SJSA1 (cell line): ENCODE results near the gene DNAI1. TPM values are rescaled to one million over a fixed set of nuclear protein-coding genes. Genes with fewer than 3 reads are reported as not detected.
"Not testable (repeated sequence)": the region's sequence is repeated elsewhere in the genome, so short reads cannot be mapped to it uniquely, and the experiment has no call there.

ENCODE experiments used
- DNase-seq, 2 experiments: peaks; one replicate each; pipeline ENCODE4 v3.0.0-alpha.2; 2015 to 2020; ENCODE audit warnings: low spot score in 2 of 2, low read depth in 1 of 2
- H3K27ac ChIP-seq: fragments of 250-450 bp; sonication (Bioruptor Pico); 2 replicates; pipeline ENCODE4 v1.5.1; 2020; ENCODE audit warnings: mild to moderate bottlenecking, moderate library complexity
- H3K27me3 ChIP-seq: fragments of 250-450 bp; sonication (Bioruptor Pico); replicated peaks from 2 replicates; pipeline ENCODE4 v1.5.1; 2020; ENCODE audit warnings: mild to moderate bottlenecking, moderate library complexity
- H3K36me3 ChIP-seq: fragments of 250-450 bp; sonication (Bioruptor Pico); 2 replicates; pipeline ENCODE4 v1.5.1; 2020; ENCODE audit warnings: mild to moderate bottlenecking
- H3K4me1 ChIP-seq: fragments of 250-450 bp; sonication (Bioruptor Pico); replicated peaks from 2 replicates; pipeline ENCODE4 v1.6.1; 2021; ENCODE audit warnings: mild to moderate bottlenecking
- H3K4me3 ChIP-seq: fragments of 250-450 bp; sonication (Bioruptor Pico); 2 replicates; pipeline ENCODE4 v1.5.1; 2020; ENCODE audit warnings: mild to moderate bottlenecking
- H3K9me3 ChIP-seq: fragments of 250-450 bp; sonication (Bioruptor Pico); replicated peaks from 2 replicates; pipeline ENCODE4 v1.5.1; 2020; ENCODE audit warnings: mild to moderate bottlenecking
- total RNA-seq: library from RNA; depleted of rRNA; stranded (reverse); fragments of >200 nt; shearing (Covaris generic); gene quantifications from 2 replicates; pipeline ENCODE4 v1.2.3, GENCODE V29; 2014; rRNA removed

Gene DNAI1
- total RNA-seq = not detected in 2 replicates

DNA sequence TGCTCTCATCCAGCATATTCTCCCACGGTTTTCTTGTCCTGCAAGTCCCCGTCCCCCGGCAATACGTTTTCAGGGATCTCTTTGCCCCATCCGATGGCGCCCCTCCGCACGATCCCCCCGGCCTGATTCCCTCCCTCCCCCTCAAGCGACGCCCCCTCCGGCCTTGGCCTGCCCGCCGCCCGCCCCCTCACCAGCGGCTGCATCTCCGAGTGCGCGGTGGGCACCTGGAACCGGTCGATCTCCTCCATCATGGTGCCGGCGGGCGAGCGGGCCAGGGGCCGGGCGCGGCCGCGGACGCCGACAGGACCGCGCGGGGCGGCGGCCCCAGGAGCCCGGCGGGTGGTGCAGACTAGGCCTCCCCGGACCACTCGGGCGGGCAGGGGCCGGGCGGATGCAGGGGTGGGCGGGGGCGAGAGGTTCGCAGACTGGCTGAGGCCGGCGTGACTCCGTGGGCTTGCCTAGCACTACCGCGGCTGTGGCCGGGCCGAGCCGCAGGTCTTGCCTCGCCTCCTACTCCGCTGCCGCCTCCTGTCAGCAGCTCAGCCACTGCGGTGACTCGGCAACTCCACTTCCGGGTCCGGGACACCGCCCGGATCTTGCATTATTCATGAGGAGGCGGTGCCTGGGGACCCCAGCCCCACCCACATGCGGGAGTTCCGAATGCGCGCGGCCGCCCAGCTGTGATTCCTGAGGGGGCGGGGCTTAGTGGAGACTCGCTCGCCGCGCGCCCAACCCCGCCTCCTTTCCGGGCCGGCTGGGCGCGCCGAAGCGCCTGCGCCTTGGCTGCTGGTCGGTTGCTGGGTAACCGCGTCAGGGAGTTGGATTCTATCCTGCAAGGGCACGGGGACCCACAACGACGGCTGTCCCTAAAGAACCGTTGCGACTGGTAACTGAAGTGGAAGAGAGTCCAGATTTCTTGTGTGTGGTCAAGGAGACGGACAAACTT lies at the start of gene DNAI1, which contains the start of gene FAM219A:
Gene DNAI1 (plus strand): TSS at position 793 of the 946 bp plus-strand sequence. CDS start 201 bp downstream, outside the sequence.
Gene FAM219A (minus strand): TSS at position 558 of the 946 bp plus-strand sequence. CDS start 307 bp downstream, at position 251.
- peaks cover 10% of the 10 kb centered on the region for H3K4me1 ChIP-seq
- peak within 1 kb of the TSS; percentile 67 for H3K27ac ChIP-seq
- H3K27me3 ChIP-seq = no peaks in the 10 kb centered on the region
- no peaks in the 10 kb centered on the region for H3K36me3 ChIP-seq
- H3K9me3 ChIP-seq = no peaks in the 10 kb centered on the region
- peak within 1 kb of the TSS; percentile 61 for H3K4me3 ChIP-seq
- DNase-seq = peak; percentile 93 to 95

DNA sequence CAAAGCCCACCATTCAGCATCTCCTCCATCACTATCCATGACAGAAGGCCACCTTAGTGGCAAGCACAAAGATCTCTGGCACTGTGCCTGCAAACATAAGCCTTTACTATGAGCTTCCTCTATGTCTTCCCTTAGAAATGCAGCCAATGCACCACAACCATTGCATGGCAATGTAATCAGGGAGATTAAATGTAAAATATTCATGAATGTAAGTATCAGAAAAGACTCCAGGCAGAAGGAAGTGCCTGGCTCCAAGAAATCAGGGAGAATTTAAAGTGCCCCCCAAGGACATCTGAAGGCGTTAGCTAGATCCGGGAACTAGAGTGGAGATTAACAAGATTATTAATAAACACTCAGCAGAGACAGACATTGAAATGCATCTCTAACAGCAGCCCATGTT lies 49.5 kb upstream of the DNAI1 start:
- H3K27ac ChIP-seq = no peak overlapping the region
- no peak overlapping the region for H3K4me3 ChIP-seq
- H3K9me3 ChIP-seq = no peaks in the 10 kb centered on the region
- H3K36me3 ChIP-seq = no peaks in the 10 kb centered on the region
- no peaks in the 10 kb centered on the region for H3K27me3 ChIP-seq
- no peak for DNase-seq
- H3K4me1 ChIP-seq = no peaks in the 10 kb centered on the region

DNA sequence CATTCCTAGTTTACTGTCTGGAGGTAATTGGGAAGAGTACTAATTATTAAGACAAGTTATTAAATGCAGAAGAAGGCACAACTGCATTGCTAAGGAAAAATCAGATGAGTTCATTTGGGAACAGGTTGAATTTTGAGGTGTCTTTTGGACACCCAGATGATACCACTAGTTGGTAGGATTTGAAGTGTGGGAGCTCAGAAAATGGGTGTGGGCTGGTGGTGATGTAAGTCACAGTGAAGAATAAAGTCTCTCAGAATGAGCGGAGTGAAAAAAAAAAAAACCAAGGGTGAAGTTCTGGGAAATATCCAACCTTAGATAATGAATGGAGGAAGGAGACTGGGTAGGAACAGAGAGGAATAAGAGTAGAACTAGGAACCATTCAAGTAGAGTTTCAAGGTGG lies 46.3 kb upstream of the DNAI1 start:
- Histone ChIP-seq H3K36me3 (no peaks in the 10 kb centered on the region), H3K4me3 (no peak overlapping the region), H3K27me3 (no peaks in the 10 kb centered on the region), H3K27ac (no peak overlapping the region), H3K9me3 (no peaks in the 10 kb centered on the region), H3K4me1 (no peaks in the 10 kb centered on the region)
- DNase-seq = no peak

DNA sequence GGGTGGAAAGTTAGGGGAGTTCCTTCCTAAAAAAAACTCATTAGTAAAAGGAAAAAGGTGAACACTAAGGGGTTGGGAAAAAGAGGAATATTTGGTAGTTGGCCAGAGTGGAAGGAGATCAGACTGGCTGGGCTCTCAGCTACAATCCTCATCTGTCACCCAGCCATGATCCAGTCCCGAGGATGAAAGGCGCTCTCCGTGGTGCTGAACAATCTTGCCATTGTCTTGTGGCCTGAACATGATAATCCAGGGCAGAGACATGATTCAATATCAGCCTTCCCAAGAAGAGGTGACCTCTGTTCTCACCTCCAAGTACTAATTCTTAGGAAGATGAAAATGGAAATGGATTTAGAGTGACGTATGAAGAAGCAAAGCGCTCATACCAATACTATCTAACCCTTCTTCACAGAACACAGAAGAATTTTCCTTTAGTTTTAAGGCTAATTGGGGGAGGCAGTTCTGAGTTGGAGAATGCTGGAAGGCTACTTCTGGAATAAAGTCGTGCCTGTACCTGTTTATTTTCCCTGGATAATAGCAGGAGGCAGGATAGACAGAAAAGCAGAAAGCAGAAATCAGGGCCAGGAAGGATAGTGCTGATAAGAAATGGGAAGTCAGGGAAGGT lies 45.3 kb upstream of the DNAI1 start:
- DNase-seq = peak in 1 of 2 experiments; percentile 45
- Histone ChIP-seq H3K36me3 (no peaks in the 10 kb centered on the region), H3K4me3 (no peak overlapping the region), H3K4me1 (no peaks in the 10 kb centered on the region), H3K27ac (no peak overlapping the region), H3K27me3 (no peaks in the 10 kb centered on the region), H3K9me3 (no peaks in the 10 kb centered on the region)

DNA sequence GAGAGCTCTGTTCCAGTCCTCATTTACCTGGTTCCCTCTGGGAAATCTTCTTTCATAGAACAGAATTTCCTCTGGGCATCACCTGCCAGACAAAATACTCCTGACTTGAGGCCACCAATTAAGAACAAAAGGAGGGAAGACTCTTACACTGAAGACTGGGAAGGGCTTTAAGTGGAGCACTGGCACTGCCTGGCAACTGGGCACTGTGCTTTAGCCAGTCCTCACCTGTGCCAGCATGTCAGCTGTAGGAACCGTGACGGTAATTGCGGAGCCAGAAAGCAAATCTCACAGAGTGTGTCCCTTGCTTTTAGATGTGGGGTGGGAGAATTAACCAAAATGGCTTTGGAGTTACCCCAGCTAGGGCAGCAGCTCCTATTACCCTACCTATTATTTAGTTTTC lies 40.9 kb upstream of the DNAI1 start:
- Histone ChIP-seq H3K4me1 (no peaks in the 10 kb centered on the region), H3K9me3 (no peaks in the 10 kb centered on the region), H3K36me3 (no peaks in the 10 kb centered on the region), H3K27ac (no peak overlapping the region), H3K4me3 (no peak overlapping the region), H3K27me3 (no peaks in the 10 kb centered on the region)
- DNase-seq = no peak

DNA sequence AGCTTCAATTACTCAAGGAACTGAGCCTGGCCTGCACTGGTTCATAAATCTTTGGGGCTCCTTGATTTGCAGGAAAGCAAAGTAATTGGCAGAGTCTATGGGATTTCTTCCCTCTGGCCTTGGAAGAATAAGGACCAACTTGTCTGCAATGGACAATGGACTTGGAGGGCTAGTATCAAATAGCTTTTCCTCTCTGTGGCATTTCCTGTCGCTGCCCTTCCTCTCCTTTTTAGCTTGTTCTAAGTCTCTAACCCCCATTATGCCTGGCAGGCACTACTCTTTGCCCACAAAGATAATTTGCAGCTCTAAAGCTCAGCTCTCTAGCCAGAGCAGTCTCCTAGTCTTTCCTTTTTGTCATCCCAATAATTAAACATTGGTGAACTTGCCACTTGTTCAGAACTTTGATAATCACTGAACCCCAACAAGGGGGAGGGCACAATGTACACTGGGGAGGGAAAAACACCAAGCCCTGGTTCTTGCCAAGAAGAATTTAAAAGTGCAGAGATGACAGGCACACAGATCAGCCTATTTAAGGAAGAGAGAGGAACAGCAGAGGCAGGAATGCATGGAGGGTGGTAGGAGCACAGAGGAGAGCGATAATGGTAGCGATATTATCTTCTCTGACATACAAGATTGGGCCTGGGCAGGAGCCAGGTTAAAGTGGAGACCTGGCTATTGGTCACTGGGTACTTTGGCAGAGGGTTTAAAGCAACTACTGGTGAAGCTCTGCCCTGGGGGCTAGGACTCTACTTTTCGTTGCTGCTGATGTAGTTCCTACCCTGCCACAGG lies 38.7 kb upstream of the DNAI1 start:
- DNase-seq = no peak
- no peaks in the 10 kb centered on the region for H3K4me1 ChIP-seq
- no peaks in the 10 kb centered on the region for H3K9me3 ChIP-seq
- no peaks in the 10 kb centered on the region for H3K36me3 ChIP-seq
- no peaks in the 10 kb centered on the region for H3K27me3 ChIP-seq
- H3K27ac ChIP-seq = no peak overlapping the region
- H3K4me3 ChIP-seq = no peak overlapping the region

DNA sequence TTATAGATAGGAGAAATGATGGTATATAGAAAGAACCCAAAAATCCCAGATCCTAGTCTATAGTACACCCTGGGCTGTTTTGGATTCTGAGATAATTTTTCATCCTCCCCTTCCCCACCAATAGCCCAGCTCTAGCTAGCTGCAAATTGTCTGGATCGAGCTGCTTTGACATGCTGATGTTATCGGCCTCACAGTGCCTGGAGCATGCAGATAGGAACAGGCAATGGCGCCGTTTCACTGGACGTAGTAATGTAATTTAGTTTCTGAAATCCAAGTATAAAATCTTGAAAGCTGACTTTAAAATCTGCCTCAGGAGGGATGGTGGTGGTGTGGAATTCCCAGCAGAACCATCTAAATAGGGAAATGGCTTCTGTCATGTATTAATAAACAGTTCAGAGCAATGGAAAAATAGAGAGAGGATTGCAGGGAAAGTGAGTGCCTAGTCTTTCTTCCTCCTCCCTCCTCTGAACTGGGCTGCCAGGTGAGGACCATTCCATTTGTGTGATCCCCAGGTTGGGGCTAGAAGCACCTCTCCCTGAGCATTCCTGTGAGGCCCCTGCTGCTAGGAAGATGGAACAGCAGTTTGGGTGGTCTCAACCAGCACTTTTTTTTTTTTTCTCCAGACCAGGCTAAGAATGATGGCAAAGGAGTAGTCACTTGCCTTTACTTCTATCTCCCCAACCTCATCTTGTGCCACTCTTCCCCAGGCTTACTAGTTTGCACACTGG lies 32.1 kb upstream of the DNAI1 start:
- no peak overlapping the region for H3K4me3 ChIP-seq
- no peaks in the 10 kb centered on the region for H3K27me3 ChIP-seq
- no peaks in the 10 kb centered on the region for H3K9me3 ChIP-seq
- no peak for DNase-seq
- H3K4me1 ChIP-seq = no peaks in the 10 kb centered on the region
- H3K36me3 ChIP-seq = no peaks in the 10 kb centered on the region
- no peak overlapping the region for H3K27ac ChIP-seq

DNA sequence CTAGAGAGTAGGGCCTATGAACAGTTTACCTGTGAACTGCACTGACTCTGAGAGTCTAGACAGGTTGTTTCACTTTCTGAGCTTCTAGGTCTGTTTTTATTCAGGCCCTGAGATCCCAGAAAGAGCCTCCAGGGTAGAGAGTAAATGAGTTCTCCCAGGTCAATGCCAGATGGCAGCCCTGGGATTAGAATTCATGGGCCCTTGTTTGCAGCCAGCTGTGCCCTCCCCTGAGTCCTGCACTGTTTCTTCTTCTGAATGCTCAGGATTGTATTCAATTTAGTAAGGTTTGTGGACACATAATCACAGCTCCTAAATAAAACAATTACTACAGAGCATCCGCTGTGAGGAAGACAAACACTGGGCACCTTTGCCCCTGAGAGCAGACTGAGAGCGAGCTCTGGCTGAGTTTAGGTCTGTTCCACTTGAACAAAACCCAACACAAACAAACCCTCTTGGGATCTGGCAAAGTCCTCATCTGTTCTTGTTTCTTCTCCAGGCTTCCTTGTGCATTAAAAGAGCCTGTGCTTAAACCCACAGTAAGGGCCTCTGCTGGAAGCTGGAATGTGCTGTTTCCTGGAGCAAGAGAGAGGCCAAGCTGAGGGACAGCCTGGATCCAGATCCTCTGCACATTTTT lies 30.2 kb upstream of the DNAI1 start:
- DNase-seq = no peak
- no peaks in the 10 kb centered on the region for H3K36me3 ChIP-seq
- no peak overlapping the region for H3K27ac ChIP-seq

DNA sequence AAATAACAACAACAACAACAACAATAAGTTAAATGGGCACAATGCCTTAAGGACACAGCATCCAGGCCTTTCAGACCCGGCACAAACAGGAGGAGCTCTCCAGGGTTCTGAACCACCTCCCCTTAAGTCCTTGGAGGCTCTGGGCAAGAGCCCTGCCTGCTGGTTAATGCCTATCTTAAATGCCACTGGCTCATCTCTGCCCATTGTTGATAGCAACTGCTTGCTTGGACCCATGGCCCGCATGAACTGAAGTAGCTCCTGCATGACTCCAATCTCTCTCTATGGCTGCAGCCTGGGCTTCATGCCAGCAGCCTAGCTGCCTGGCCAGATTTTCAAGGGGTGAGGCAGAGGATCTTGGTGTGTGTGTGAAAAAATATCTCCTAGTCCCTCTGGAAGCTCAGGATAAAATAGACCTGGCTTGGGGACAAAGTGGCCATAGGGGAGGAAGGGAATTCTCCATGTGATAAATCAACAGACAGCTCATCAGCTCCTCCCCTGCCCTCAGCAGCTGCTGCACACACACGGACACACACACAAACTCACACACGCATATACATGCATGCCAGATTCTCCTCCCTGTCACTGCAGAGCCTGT lies 27.7 kb upstream of the DNAI1 start:
- Histone ChIP-seq H3K27ac (no peak overlapping the region), H3K4me3 (no peak overlapping the region), H3K9me3 (no peaks in the 10 kb centered on the region), H3K27me3 (no peaks in the 10 kb centered on the region), H3K36me3 (no peaks in the 10 kb centered on the region), H3K4me1 (no peaks in the 10 kb centered on the region)
- DNase-seq = no peak

More for the DNA sequence above, 30.2 kb upstream of the DNAI1 start:
- H3K4me3 ChIP-seq = no peak overlapping the region
- H3K27me3 ChIP-seq = no peaks in the 10 kb centered on the region
- H3K4me1 ChIP-seq = no peaks in the 10 kb centered on the region
- H3K9me3 ChIP-seq = no peaks in the 10 kb centered on the region

DNA sequence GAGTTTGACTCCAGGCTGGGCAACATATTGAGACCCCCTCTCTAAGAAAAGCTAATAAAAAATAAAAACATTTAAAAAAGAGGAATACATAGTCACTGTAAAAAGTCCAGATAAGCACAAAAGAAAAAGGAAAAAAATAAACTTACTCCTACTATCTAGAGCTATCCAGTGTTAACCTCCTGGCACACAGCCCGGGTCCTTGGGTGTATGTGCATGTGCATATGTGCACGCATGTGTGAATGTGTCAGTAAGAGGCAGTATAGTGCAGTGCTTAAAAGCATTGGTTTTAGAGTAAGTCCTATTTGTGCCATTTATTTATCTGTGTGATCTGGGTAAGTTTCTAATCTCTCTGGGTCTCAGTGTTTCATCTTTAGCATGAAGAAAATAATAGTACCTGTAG lies 26.9 kb upstream of the DNAI1 start:
- Histone ChIP-seq H3K4me1 (no peaks in the 10 kb centered on the region), H3K27ac (no peak overlapping the region), H3K4me3 (no peak overlapping the region), H3K9me3 (no peaks in the 10 kb centered on the region), H3K27me3 (no peaks in the 10 kb centered on the region), H3K36me3 (no peaks in the 10 kb centered on the region)
- no peak for DNase-seq

DNA sequence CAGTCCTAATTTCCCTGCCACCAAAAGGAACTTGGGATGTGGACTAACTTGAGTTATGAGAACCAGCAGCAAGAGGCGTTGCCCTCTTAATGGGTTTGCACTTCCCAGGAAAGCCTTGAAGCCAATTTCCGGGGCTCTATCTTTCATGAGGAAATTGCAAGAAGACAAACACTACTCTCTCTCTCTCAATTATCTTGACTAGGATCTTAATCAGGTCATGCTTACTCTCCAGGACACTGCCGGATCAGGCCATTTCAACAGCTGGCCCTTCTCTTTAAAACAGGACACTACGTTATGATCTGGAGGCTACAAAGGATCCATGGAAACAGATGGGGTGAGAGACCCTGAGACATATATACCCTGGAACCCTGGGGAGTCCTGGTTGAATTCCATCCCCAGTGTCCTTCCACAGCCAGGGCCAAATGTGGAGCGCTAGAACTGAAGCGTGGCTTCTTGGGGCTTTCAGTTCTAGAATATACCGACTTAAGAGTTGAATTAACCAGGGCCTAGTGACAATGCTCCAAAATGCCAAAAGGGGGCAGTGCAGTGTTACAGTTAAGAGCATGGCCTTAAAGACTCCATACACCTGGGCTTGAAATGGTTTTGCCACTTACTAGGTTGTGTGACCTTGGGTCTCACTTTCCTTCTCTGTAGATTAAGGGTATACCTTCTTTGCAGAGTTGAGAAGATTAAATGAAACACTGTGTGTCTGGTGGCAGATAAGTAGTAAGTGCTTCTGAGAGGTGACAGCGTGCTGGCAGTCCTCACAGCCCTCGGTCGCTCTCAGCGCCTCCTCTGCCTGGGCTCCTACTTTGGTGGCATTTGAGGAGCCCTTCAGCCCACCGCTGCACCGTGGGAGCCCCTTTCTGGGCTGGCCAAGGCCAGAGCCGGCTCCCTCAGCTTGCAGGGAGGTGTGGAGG lies 21.3 kb upstream of the DNAI1 start:
- Histone ChIP-seq H3K36me3 (no peaks in the 10 kb centered on the region), H3K9me3 (no peaks in the 10 kb centered on the region), H3K27ac (no peak overlapping the region), H3K4me1 (no peaks in the 10 kb centered on the region), H3K27me3 (no peaks in the 10 kb centered on the region), H3K4me3 (no peak overlapping the region)
- peak in 1 of 2 experiments; percentile 9 for DNase-seq

DNA sequence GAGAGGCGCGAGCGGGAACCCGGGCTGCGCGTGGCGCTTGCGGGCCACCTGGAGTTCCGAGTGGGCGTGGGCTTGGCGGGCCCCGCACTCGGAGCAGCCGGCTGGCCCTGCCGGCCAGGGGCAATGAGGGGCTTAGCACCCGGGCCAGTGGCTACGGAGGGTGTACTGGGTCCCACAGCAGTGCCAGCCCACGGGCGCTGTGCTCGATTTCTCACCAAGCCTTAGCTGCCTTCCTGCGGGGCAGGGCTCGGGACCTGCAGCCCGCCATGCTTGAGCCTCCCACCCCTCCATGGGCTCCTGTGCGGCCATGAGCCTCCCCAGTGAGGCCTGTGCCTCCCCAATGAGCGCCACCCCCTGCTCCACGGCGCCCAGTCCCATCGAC lies 20.7 kb upstream of the DNAI1 start:
- not testable (repeated sequence) for H3K27me3 ChIP-seq, H3K36me3 ChIP-seq, H3K9me3 ChIP-seq, H3K4me3 ChIP-seq, DNase-seq, H3K27ac ChIP-seq, H3K4me1 ChIP-seq
